Measurements from ENCODE around the gene AP2B1.
A peak's percentile ranks its signal among the peaks of the same experiment; 100 is the strongest.

The AP2B1 gene

DNA sequence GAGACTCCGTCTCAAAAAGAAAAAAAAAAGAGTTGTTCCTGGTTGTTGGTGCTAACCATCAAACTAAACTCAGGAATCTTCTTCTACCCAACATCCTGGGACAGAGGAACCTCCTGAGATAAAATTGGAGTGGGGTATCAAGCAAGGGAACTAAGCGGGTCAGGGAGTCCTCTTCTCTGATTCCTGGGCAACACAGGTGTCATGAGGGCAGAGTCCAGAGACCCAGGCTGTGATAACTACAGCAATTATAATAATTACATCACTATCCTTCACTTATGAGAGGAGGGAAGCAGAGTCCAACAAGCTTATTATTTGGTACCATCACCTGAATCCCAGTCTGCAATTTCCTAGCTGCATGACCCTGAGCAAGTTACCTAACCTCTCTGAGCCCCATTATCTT is 181.7 kb downstream of the AP2B1 start:
- no peak for DNase-seq

DNA sequence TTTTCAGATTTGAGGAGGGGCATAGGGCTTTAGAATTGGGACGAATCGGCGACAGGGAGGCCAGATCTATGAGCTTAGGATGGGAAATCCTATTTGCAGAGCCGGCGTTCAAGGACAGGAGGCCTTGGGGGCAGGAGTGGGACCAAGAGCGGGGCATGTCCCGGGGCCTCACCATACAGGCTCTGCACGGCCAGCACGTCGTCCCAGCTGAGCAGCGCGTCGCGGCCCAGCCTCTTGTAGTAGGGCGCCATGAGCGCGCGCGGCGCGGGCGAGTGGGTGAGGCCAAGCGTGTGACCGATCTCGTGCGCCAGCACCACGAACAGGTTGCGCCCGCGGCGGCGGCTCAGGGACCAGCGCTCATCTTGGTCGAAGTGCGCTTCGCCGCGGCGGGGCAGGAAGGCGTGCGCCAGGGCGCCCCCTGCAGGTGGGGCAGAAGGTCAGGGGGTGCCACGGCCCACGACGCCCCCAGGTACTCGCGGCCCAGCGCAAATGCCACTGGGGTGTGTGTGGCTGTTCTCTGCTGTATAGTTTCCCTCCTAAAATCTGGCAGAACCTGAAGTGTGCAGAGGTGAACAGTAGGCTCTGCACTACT is 182.9 kb downstream of the AP2B1 start:
- no peak for DNase-seq

GRCh38 chr17:35773129-35773528 is 186.0 kb downstream of the AP2B1 start:
- DNase-seq, result no peak

GRCh38 chr17:35773679-35774425 is 186.7 kb downstream of the AP2B1 start:
- DNase-seq, result no peak

DNA sequence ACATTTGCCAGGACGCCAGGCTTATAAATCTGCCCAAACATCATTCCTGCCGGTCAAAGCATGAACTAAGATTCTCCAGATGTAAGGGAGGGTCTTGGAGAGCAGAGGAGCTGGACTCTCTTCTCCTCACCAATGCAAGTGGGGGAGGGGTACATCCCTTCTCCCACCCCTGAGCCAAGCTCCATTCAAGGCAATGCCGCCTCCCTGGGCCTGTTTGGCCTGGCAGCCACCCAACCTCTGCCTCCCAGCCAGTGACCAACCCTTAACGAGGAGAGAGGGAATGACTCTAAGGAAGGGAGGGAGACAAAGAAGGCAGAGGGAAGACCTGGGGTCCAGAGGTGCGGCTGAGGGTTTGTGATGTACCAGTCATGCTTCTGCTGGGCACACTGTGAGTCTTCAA is 187.4 kb downstream of the AP2B1 start:
- peak in 25 of 56 donors; percentile 8 to 66 (median 36) for DNase-seq

DNA sequence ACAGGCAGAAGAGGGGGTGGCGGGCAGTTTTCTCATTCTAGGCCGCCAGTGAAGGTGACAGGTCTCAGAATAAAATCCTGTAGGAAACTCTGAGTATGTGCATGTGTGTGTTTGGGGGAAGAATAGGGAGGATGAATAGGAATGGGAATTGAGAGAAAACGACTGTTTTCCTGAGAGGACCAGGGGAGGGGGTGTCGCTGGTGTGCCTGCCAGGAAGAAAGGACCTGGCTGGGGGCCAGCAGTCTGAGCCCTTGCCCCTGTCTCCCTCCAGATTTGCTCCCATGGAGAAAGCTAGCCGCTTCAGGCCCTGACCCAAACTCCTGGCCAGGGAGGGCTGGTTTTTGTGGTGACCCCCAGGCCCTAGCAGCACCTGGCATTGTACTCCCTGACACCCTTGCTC is 187.9 kb downstream of the AP2B1 start:
- DNase-seq, result no peak

- no peak for DNase-seq
Measured at GRCh38 chr17:35775583-35775982, 188.5 kb downstream of the AP2B1 start.
